NCI-H1436 treated with DMSO at 0.1 percent for 48 hours (cell line): ENCODE measurements around the gene KHSRP.
"Not testable (repeated sequence)": the region's sequence is repeated elsewhere in the genome, so short reads cannot be mapped to it uniquely, and the experiment has no call there.

Experiments used
- DNase-seq: peaks from one replicate; lab custom pipeline; 2025; lab: John Stamatoyannopoulos, UW

The KHSRP gene

GRCh38 chr19:6417713-6418561 lies 6.7 kb downstream of the KHSRP start:
- no peak for DNase-seq

GRCh38 chr19:6416658-6417405 lies 7.8 kb downstream of the KHSRP start:
- no peak for DNase-seq

- no peak for DNase-seq
Measured at GRCh38 chr19:6415591-6416190, 8.9 kb downstream of the KHSRP start.

GRCh38 chr19:6414793-6415590 lies 9.6 kb downstream of the KHSRP start:
- no peak for DNase-seq

- DNase-seq: no peak
Measured at GRCh38 chr19:6413721-6414643, 10.6 kb downstream of the KHSRP start.

GRCh38 chr19:6413291-6413690 lies 11.3 kb downstream of the KHSRP start:
- DNase-seq: no peak

- no peak for DNase-seq
Measured at GRCh38 chr19:6412447-6413091, 12.0 kb downstream of the KHSRP start.

- no peak for DNase-seq
Measured at GRCh38 chr19:6412061-6412446, 12.6 kb downstream of the KHSRP start.

- no peak for DNase-seq
Measured at GRCh38 chr19:6409346-6409745, 15.3 kb downstream of the KHSRP start.

- no peak for DNase-seq
Measured at GRCh38 chr19:6406401-6406800, 18.2 kb downstream of the KHSRP start.

- DNase-seq: no peak
Measured at GRCh38 chr19:6402837-6403608, 21.6 kb downstream of the KHSRP start.

- DNase-seq: no peak
Measured at GRCh38 chr19:6402058-6402457, 22.6 kb downstream of the KHSRP start.

GRCh38 chr19:6400062-6400944 lies 24.3 kb downstream of the KHSRP start:
- DNase-seq: not testable (repeated sequence)

- no peak for DNase-seq
Measured at GRCh38 chr19:6396305-6396704, 28.3 kb downstream of the KHSRP start.

- DNase-seq: no peak
Measured at GRCh38 chr19:6394831-6395230, 29.8 kb downstream of the KHSRP start.

- no peak for DNase-seq
Measured at GRCh38 chr19:6393983-6394412, 30.6 kb downstream of the KHSRP start.

- DNase-seq: peak; percentile 71
Measured at GRCh38 chr19:6393074-6393982, 31.3 kb downstream of the KHSRP start, which contains the start of gene GTF2F1. Gene GTF2F1 (minus strand): TSS chr19:6393164. CDS start chr19:6392995, 169 bp downstream.
